Activated T-helper 1 cell treated with anti-CD3 and anti-CD28 coated beads, Interleukin-2, amount 50 U/mL, for 16 hours (primary cell): ENCODE results near the gene ZGPAT.
"Not testable (repeated sequence)": the region's sequence is repeated elsewhere in the genome, so short reads cannot be mapped to it uniquely, and the experiment has no call there.

ENCODE experiments used
- DNase-seq, 2 donors: peaks; one replicate each; pipeline ENCODE4 v3.0.0-alpha.2; 2020; ENCODE audit warnings: low read depth in 1 of 2, low spot score in 1 of 2

Gene ZGPAT

DNA sequence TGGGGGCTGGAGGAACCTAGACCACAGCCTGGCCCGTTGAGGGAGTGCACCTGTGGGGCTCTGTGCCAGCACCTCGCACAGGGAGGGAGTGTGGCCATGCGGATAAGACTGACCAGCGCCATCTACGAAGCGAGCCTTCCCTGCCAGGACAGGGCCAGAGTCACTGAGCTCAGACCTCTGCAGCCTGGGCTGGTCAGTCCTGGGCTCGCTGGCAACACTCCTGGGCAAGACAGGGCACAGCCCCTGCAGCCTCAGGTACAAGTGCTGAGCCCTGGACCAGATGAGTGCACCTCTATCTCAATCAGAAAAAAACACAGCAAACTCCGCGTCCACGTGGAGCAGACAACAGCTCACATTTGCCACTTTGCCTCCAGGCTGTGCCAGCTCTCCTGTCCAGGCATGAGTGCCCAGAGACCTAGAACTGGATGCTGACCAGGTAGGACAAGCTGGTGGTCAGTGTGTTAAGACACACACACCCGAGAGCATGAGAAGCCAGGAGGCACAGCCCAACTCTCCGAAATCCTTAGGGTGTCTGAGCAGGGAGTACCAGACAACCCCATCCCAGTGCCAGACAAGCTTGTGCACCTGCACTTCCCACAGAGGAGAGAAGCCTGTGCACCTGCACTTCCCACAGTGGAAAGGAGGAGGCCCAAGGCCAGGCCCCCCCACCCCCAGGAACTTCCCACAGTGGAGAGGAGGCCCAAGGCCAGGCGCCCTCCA lies 4.9 kb upstream of the ZGPAT start:
- DNase-seq: no peak

DNA sequence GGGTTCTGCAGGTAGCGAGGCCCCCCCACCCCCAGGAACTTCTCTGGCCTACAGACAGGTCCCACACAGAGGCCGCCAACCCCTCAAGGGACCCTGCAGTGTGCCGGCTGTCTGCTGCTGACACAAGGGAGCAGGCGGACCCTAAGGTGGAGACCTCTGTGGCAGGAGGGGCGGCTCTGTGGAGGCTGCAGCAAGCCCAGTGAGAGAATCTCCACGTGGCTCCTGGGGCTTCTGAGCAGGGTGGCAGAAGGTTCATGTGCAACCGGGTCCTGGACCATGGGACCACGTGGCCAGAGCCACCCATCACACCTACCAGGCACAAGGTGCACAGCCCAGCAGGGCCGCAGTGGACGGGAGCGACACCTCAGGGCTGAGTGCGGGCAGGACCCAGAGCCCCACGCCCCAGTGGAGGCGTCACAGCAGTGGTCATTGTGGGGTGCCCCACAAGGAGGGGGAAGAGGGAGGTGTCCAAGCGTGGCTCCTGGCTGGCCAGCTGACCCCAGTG lies 4.3 kb upstream of the ZGPAT start:
- DNase-seq: no peak

DNA sequence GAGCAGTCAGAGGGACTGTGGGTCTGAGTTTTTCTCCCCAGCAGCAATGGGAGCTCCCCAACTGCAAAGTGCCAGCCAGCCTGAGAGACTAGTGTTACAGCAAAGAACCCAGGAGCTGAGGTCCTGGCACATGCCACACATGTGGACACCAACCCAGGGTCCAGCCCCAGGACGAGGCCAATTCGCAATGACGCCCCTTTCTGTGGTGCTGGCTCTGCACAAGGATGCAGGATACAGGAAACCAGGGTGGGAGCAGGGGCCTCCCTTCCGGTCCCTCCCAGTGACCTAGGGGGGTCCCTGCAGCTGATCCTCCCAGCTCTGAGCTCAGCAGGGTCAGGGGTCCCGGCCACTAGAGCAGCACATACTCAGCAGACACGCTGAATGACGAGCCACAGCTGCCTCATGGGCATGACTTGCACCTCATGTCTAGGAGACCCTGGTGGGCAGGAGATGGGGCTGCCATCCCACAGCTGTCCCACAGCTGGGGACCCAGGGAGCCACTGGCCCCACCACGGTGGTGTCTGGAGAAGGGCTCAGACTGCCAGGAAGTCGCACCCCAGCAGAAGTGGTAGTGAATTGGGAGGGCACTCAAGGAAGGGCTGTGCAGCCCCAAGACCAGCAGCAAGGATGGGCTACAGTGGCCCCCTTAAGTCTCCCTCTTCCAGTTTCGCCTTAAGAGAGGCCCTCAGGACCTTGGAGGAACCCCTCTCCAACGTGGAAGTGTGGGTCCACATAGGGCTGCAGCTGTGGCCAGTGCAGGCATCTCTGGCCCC lies 3.7 kb upstream of the ZGPAT start:
- no peak for DNase-seq

DNA sequence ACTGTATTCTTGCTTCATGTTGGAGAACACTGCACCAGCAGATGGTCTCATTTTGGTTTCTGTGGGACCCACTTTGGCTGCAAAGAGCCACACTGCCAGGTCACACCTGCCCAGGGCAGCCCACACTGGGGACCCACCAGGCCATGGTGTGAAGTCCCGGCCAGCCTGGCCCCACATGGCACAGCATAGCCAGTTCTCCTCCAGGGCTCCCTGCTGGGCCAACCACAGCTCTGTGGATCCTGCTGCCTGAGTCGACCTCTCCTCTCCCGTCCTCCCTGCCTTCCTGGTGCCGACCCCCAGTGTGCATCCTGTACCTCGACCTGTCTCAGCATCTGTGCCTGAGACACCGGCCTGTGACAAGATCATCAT lies 3.1 kb upstream of the ZGPAT start:
- DNase-seq: no peak

DNA sequence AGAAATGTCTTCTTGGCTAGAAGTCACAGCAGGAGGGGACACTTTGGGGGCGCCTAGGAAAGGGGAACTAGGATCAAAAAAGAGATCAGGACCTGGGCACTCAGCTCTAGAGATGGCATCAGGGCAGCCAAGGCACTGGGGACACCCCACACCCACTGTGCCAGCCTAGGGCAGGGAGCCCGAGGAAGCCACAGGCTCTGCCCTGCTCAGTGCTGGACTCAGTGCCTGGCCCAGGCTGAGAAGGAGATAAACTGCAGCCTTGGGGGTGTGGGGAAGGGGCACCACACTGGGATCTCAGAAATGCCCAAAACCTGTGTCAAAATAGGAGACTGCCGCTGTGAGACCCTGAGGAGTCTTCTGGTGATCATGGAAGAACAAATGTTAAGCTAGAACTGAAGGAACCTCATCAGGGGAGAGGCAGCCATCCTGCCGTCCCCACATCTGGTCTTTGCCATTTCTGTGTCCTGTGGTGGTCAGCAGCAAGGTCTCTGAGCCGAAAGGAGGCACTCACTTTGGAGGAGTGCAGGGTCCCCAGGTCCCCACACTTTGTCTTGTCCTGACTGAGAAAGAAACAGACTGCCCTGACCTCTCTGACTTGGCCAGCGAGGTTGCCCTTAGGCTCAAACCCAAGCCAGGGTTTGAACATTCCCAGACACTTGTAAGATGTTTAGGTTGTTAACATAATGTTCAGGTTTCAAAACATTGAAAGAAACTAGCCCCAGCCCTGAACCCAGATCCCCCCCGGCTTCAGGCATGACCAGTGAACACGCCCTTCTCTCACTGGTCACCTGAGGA lies 2.4 kb upstream of the ZGPAT start:
- no peak for DNase-seq

DNA sequence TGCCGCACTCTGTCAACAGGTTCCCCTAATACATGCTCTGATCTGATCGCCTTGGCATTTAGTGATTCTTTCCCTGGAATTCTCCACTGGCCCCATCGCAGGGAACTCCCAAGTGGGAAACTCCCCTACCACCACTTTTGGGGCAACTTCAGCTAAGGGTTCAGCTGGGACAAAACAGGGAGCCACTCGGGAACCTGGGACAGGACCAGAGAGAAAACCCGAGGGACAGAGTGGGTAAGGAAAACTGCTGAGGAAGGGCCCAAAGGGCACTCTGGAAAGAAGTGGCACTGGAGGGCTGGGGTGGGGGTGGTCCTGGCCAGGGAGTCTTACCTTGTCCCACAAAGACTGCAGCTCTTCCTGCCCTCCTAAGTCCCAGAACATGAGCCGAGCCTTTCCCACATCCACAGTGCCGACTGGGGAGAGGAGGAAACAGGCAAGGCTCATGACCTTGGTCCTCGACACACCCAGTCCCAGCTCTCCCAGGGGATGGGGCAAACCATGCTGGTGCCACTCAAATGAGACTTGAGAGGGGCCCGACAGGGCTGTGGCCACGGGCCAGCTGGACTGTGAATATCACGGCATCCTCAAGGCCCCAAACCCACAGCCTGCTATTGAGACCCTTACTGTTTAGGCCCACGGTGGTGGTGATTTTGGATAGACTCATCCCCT lies 1.7 kb upstream of the ZGPAT start:
- no peak for DNase-seq

DNA sequence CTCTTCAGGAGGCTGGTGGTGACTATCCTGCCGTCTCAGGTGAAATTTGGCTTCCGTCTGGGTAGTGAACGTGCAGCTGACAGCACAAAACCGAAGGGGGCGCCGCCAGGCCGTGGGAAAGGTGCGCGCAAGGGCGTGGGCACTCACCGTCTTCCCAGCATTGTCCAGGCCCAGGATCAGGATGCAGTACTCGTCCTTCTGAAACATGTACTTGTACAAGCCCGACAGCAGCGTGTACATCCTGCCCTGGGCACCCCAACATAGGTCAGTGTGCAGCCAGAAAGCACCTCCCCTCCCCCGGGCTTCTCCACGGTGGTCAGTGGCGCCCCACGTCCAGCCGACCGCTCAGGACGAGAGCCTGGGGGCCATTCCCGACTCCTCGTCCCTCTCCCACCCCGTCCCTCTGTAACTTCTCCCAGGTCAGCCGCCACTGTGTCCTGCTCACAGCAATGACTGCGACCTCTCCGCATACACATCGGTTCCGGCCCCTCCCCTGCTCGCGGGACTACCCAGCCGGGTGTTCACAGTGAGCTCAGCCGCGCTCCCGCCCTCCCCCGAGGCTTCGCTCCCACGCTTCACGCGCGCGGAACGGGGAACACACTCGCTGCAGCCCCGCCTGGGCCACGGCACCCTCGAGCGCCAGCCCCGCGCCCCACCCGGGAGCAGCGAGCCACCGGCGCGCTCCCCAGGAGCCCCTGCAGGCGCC lies 834 bp upstream of the ZGPAT start:
- peak in 1 of 2 donors; percentile 43 for DNase-seq

DNA sequence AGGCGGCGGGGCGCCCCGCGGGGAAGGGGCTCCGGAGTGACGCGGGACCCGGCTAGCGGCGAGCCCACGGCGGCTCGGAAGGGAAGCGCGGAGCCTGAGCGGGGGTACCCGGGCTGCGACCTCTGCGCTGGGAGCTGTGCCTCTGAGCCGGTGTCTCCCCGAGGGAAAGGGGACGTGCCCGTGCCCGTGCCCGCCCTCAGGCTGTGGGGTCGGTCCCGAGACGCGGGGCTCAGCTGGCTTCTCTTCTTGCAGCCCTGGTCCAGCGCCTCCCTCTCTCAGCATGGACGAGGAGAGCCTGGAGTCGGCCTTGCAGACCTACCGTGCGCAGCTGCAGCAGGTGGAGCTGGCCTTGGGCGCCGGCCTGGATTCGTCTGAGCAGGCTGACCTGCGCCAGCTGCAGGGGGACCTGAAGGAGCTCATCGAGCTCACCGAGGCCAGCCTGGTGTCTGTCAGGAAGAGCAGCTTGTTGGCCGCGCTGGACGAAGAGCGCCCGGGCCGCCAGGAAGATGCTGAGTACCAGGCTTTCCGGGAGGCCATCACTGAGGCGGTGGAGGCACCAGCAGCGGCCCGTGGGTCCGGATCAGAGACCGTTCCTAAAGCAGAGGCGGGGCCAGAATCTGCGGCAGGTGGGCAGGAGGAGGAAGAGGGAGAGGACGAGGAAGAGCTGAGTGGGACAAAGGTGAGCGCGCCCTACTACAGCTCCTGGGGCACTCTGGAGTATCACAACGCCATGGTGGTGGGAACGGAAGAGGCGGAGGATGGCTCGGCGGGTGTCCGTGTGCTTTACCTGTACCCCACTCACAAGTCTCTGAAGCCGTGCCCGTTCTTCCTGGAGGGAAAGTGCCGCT lies 686 bp downstream of the ZGPAT start:
- no peak for DNase-seq

DNA sequence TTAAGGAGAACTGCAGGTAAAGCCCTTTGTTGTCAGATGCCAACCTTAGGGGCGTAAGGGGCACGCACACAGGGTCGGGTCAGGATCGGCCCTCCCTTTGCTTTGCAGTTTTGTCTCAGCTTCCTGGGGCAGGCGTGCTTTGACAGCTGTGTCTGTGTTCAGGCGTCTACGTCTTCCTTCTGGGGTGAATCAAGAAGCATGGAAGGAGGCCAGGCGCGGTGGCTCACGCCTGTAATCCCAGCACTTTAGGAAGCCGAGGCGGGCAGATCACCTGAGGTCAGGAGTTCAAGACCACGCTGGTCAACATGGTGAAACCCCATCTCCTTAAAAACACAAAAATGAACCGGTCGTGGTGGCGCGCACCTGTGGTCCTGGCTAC lies 1.3 kb downstream of the ZGPAT start:
- no peak for DNase-seq

DNA sequence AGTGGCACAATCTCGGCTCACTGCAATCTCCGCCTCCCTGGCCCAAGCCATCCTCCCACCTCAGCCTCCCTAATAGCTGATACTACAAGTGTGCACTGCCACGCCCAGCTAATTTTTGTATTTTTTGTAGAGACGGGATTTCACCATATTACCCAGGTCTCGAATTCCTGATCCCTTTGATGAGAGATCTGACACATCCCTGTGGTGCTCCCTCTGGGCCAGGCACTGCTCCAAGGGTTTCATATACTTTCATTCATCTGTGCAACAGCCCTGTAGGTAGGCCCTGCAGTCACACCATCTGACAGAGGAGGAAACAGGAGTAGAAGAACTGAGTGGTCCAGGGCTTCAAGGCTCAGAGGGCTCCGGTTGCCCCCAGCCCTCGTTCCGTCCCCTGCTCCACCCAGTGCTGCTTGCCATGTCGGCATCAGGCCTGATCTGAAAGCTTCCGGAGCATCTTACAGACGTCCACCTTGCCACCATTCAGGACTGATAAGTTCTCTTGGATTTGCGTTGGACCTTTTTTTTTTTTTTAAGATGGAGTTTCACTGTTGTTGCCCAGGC lies 3.3 kb downstream of the ZGPAT start:
- no peak for DNase-seq

DNA sequence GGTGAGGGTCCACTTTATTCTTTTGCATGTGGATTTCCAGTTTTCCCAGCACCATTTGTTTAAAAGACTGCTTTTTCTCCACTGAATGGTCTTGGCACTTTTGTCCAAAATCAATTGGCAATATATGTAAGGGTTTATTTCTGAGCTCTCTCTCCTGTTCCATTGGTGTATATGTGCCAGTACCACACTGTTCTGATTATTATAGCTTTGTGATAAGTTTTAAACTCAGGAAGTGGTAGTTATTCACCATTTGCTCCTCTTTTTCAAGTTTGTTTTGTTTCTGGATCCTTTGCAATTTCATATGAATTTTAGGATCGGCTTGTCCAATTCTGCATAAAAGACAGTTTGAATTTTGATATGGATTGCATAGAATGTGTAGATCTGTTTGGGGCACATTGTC lies 4.4 kb downstream of the ZGPAT start:
- DNase-seq: no peak

DNA sequence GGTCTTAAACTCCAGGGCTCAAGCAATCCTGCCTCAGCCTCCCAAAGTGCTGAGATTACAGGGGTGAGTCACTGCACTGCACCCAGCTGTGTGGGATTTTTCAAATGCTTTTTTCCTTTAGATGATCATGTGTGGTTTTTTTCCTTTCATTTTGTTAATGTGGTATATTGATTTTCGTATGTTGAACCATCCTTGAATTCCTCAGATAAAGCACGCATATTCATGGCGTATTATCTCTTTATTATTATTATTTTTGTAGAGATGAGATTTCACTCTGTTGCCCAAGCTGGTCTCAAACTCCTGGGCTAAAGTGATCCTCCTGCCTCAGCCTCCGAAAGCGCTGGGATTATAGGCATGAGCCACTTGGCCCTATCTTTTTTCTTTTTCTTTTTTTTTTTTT lies 7.0 kb downstream of the ZGPAT start:
- no peak for DNase-seq

DNA sequence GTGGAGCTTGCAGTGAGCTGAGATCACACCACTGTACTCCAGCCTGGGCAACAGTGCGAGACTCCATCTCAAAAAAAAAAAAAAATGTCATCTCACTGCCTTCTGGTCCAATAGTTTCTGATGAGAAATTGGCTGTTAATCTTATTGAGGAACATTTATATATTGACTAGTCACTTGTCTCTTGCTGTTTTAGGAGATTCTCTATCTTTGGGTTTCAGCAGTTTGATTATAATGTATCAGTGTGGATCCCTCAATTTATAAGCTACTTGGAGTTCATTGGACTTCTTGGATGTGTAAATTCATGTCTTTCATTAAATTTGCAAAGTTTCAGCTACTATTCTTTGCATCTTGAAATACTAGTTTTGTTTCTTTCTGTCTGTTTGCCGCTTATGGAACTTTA lies 11.2 kb downstream of the ZGPAT start:
- no peak for DNase-seq

DNA sequence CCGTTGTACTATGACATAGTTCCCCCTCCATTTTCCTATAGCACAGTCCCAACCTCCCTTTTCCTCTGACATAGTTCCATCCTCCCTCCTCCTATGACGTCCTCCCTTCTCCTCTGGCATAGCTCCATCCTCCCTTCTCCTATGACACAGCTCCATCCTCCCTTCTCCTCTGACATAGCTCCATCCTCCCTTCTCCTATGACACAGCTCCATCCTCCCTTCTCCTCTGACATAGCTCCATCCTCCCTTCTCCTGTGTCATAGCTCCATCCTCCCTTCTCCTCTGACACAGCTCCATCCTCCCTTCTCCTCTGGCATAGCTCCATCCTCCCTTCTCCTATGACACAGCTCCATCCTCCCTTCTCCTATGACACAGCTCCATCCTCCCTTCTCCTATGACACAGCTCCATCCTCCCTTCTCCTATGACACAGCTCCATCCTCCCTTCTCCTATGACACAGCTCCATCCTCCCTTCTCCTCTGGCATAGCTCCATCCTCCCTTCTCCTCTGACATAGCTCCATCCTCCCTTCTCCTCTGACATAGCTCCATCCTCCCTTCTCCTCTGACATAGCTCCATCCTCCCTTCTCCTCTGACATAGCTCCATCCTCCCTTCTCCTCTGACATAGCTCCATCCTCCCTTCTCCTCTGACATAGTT lies 15.3 kb downstream of the ZGPAT start:
- DNase-seq: not testable (repeated sequence)

DNA sequence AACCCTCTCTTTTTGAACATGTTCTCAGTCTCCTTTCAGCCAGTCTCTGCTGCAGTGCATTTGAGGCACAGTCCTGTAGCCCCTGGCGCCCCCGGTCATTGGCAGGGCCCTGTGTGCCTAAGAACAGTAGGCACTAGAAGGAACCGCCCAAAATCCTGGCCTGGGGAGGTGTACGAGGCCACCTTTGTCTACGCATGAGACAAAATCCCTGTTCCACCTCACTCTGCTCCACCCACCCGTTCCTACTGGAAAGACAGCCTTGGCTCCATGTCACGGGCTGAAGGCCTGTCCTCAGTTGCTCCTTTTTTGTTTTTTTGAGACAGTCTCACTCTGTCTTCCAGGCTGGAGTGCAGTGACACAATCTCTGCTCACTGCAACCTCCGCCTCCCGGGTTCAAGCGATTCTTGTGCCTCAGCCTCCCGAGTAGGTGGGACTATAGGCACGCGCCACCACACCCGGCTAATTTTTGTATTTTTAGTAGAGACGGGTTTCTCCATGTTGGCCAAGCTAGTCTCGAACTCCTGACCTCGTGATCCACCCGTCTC lies 22.4 kb downstream of the ZGPAT start:
- not testable (repeated sequence) for DNase-seq

DNA sequence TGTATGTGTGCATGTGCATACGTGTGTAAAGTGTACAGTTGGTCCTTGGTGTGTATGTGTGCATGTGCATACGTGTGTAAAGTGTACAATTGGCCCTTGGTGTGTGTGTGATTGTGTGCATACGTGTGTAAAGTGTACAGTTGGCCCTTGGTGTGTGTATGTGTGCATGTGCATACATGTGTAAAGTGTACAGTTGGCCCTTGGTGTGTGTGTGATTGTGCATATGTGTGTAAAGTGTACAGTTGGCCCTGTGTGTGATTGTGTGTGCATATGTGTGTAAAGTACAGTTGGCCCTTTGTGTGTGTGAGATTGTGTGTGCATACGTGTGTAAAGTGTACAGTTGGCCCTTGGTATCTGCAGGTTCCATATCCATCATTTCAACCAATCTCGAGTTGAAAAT lies 23.6 kb downstream of the ZGPAT start:
- DNase-seq: no peak

DNA sequence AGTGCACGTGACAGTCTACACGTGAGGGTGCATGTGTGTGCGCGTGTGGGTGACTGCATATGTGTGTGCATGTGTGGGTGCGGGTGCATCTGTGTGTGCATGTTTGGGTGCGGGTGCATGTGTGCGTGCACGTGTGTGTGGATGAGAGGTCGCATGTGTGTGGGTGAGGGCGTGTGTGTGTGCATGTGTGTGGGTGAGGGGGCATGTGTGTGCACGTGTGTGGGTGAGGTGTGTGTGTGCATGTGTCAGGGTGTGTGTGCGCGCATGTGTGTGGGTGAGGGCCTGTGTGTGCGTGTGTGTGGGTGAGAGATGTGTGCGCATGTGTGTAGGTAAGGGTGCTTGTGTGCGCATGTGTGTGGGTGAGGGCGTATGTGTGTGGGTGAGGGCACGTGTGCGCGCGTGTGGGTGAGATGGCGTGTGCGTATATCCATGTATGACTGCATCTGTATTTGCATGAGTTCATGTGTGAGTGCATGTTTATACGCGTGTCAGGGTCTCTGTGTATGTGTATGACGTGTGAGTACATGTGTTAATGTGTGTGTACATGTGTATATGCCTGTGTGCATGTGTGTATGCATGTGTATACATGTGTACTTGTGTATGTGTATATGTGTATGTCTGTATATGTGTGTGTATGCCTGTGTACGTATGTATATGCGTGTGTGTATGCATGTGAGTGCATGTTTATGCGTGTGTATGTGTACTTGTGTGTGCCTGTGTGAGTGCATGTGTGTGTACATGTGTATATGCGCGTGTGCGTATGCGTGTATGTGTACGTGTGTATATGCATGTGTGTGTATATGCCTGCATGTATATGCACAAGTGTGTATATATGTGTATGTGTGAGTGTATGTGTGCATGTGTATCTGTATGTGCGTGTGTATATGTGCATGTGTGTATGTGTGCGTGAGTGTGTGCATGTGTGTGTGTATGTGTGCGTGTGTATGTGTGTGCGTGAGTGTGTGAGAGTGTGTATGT lies 24.6 kb downstream of the ZGPAT start:
- DNase-seq: no peak

DNA sequence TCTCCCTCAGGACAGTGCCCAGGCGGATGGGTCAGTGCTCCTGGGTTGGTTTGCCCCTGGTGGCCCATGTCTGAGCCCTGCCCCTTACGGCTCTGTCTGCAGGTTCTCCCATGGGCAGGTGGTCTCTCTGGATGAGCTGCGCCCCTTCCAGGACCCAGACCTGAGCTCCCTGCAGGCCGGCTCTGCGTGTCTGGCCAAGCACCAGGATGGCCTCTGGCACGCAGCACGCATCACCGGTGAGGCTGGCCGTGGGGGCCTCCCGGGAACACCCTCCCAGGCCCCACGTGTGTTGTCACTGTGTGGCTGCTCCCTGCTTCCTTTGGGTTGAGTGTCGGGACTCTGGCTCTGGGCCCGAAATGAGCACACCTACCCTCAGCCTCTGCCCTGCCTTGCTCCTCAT lies 25.3 kb downstream of the ZGPAT start:
- DNase-seq: no peak
